ENCODE measurements around the gene REEP2.

REEP2 gene

GRCh38 chr5:138461343-138462125 lies 22.7 kb downstream of the REEP2 start:
- Histone ChIP-seq H4K20me1 (ENCODE audit: low read depth, low read length) (peaks cover 4% of the 10 kb centered on the region; the same call in 1 of the 2 replicates), H3K9me2 (replicated peaks; ENCODE audit: insufficient read depth, low read length) (no peaks in the 10 kb centered on the region), H3K4me3 (ENCODE audit: insufficient read depth, low read length, poor library complexity, severe bottlenecking) (no peak overlapping the region), H2AFZ (ENCODE audit: low read depth, low read length, severe bottlenecking) (no peak overlapping the region), H3K27ac (ENCODE audit: low read depth, low read length) (no peak overlapping the region), H3F3A (ENCODE audit: insufficient read depth) (no peaks in the 10 kb centered on the region), H3K36me3 (ENCODE audit: low read length) (no peaks in the 10 kb centered on the region; the same call in 1 of the 2 replicates), H3K27me3 (ENCODE audit: low read length) (no peaks in the 10 kb centered on the region), H3K9ac (ENCODE audit: low read length) (no peak overlapping the region), H3K4me2 (ENCODE audit: low read depth, low read length, poor library complexity, severe bottlenecking) (no peak overlapping the region), H3K9me3 (ENCODE audit: insufficient read depth, low read length) (no peaks in the 10 kb centered on the region), H3K79me2 (ENCODE audit: insufficient read depth, low read length) (no peaks in the 10 kb centered on the region)
- TF ChIP-seq EZH2phosphoT487 (conservative IDR thresholded peaks at IDR 0.05; ENCODE audit: low read length) = no peak
- TF ChIP-seq CTCF (IDR thresholded peaks at IDR 0.05; ENCODE audit: insufficient read depth, low read length, poor library complexity, severe bottlenecking) = no peak

GRCh38 chr5:138463419-138464007 lies 24.7 kb downstream of the REEP2 start:
- Histone ChIP-seq H4K20me1 (ENCODE audit: low read depth, low read length) (peaks cover 6% of the 10 kb centered on the region; the same call in 1 of the 2 replicates), H2AFZ (ENCODE audit: low read depth, low read length, severe bottlenecking) (peak overlapping the region; percentile 81)

DNA sequence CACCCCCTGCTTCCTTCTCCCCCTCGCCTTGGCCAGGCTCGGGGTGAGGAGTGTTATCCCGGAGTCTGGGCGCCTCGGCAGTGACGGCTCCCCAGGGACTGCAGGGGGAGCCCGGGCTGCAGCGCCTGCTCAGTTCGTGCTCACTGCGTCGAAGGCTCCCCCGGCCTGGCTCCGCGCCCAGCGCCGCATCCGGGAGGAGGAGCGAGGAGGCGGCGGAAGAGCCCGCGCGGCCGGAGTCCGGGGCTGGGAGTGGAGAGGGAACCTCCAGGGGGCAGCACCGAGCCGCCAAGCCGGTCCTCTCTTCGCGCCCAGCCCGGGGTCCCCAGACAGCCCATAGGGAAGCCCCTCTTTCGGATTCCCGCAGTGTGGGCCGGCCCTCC lies 25.1 kb downstream of the REEP2 start:
- Histone ChIP-seq H3K79me2 (ENCODE audit: insufficient read depth, low read length) (no peaks in the 10 kb centered on the region), H3K4me2 (ENCODE audit: low read depth, low read length, poor library complexity, severe bottlenecking) (peak overlapping the region; percentile 92)

More at GRCh38 chr5:138463419-138464007, 24.7 kb downstream of the REEP2 start:
- no peak for TF ChIP-seq EZH2phosphoT487 (conservative IDR thresholded peaks at IDR 0.05; ENCODE audit: low read length)
- TF ChIP-seq CTCF (IDR thresholded peaks at IDR 0.05; ENCODE audit: insufficient read depth, low read length, poor library complexity, severe bottlenecking) = no peak
- Histone ChIP-seq H3K9me2 (replicated peaks; ENCODE audit: insufficient read depth, low read length) (no peaks in the 10 kb centered on the region), H3K4me2 (ENCODE audit: low read depth, low read length, poor library complexity, severe bottlenecking) (peak overlapping the region; percentile 92), H3K27ac (ENCODE audit: low read depth, low read length) (peak overlapping the region; percentile 56), H3K4me3 (ENCODE audit: insufficient read depth, low read length, poor library complexity, severe bottlenecking) (peak overlapping the region; percentile 75), H3K79me2 (ENCODE audit: insufficient read depth, low read length) (no peaks in the 10 kb centered on the region), H3K27me3 (ENCODE audit: low read length) (no peaks in the 10 kb centered on the region), H3F3A (ENCODE audit: insufficient read depth) (peaks cover 3% of the 10 kb centered on the region; the same call in 1 of the 2 replicates), H3K9me3 (ENCODE audit: insufficient read depth, low read length) (no peaks in the 10 kb centered on the region), H3K36me3 (ENCODE audit: low read length) (no peaks in the 10 kb centered on the region; the same call in 1 of the 2 replicates), H3K9ac (ENCODE audit: low read length) (peak overlapping the region; percentile 94)

More for the DNA sequence above, 25.1 kb downstream of the REEP2 start:
- no peaks in the 10 kb centered on the region for H3K9me2 ChIP-seq (replicated peaks; ENCODE audit: insufficient read depth, low read length)
- peak overlapping the region; percentile 94 for H3K9ac ChIP-seq (ENCODE audit: low read length)
- peaks cover 6% of the 10 kb centered on the region; the same call in 1 of the 2 replicates for H4K20me1 ChIP-seq (ENCODE audit: low read depth, low read length)
- H3F3A ChIP-seq (ENCODE audit: insufficient read depth) = peaks cover 7% of the 10 kb centered on the region
- no peaks in the 10 kb centered on the region for H3K9me3 ChIP-seq (ENCODE audit: insufficient read depth, low read length)
- TF ChIP-seq CTCF (IDR thresholded peaks at IDR 0.05; ENCODE audit: insufficient read depth, low read length, poor library complexity, severe bottlenecking) (peak; percentile 77), EZH2phosphoT487 (conservative IDR thresholded peaks at IDR 0.05; ENCODE audit: low read length) (no peak)
- peak overlapping the region; percentile 80 for H3K27ac ChIP-seq (ENCODE audit: low read depth, low read length)
- H3K27me3 ChIP-seq (ENCODE audit: low read length) = no peaks in the 10 kb centered on the region
- no peaks in the 10 kb centered on the region; the same call in 1 of the 2 replicates for H3K36me3 ChIP-seq (ENCODE audit: low read length)
- H2AFZ ChIP-seq (ENCODE audit: low read depth, low read length, severe bottlenecking) = peak overlapping the region; percentile 81
- H3K4me3 ChIP-seq (ENCODE audit: insufficient read depth, low read length, poor library complexity, severe bottlenecking) = peak overlapping the region; percentile 75

Measured in SU-DHL-6 (cell line).